HG03097 (cell line): ENCODE results near the gene VWA1.
"Not testable (repeated sequence)": the region's sequence is repeated elsewhere in the genome, so short reads cannot be mapped to it uniquely, and the experiment has no call there.

Source experiments
- ATAC-seq: cut with Tn5 transposase; IDR thresholded peaks from one replicate; pipeline ENCODE4 v1.9.1; 2021; ENCODE audit not compliant: unreplicated experiment, low FRiP score

Gene VWA1

GRCh38 chr1:1421147-1421906 is 14.2 kb upstream of the VWA1 start, which contains the start of gene ANKRD65:
ANKRD65 (minus strand) TSS chr1:1421276; CDS start chr1:1421005, 271 bp downstream.
- ATAC-seq: no peak

GRCh38 chr1:1421907-1422464 is 13.5 kb upstream of the VWA1 start:
- ATAC-seq: no peak

GRCh38 chr1:1422465-1423244 is 12.8 kb upstream of the VWA1 start:
- ATAC-seq: no peak

- ATAC-seq: no peak
Observed at GRCh38 chr1:1423245-1423597, 12.3 kb upstream of the VWA1 start.

- ATAC-seq: no peak
Observed at GRCh38 chr1:1424707-1425106, 10.8 kb upstream of the VWA1 start.

GRCh38 chr1:1425426-1425752 is 10.1 kb upstream of the VWA1 start:
- ATAC-seq: no peak

GRCh38 chr1:1425753-1426495 is 9.6 kb upstream of the VWA1 start:
- no peak for ATAC-seq

- ATAC-seq: no peak
Observed at GRCh38 chr1:1426496-1427105, 8.9 kb upstream of the VWA1 start.

- ATAC-seq: no peak
Observed at GRCh38 chr1:1427106-1427819, 8.2 kb upstream of the VWA1 start.

- no peak for ATAC-seq
Observed at GRCh38 chr1:1427820-1428148, 7.7 kb upstream of the VWA1 start.

- ATAC-seq: no peak
Observed at GRCh38 chr1:1428174-1428573, 7.3 kb upstream of the VWA1 start.

GRCh38 chr1:1428967-1429366 is 6.5 kb upstream of the VWA1 start:
- not testable (repeated sequence) for ATAC-seq

- ATAC-seq: no peak
Observed at GRCh38 chr1:1429671-1430073, 5.8 kb upstream of the VWA1 start.

- ATAC-seq: no peak
Observed at GRCh38 chr1:1430114-1430982, 5.1 kb upstream of the VWA1 start.

- no peak for ATAC-seq
Observed at GRCh38 chr1:1430992-1431844, 4.3 kb upstream of the VWA1 start.

GRCh38 chr1:1431845-1432273 is 3.6 kb upstream of the VWA1 start:
- ATAC-seq: no peak

GRCh38 chr1:1432274-1432950 is 3.1 kb upstream of the VWA1 start:
- no peak for ATAC-seq
